A172 (cell line): ENCODE results near the gene MAP7D1. TPM values are rescaled to one million over a fixed set of nuclear protein-coding genes. Genes with fewer than 3 reads are reported as not detected.

Source experiments
- total RNA-seq: library from RNA; depleted of rRNA; stranded (reverse); fragments of >200 nt; shearing (Covaris generic); gene quantifications from 2 replicates; pipeline ENCODE4 v1.2.3, GENCODE V29; 2014; rRNA removed

MAP7D1 gene
- total RNA-seq, 1 experiment from 2014 or later = 91.2 TPM

Other genes with a start within 250 kb of the MAP7D1 start
- gene AGO3, start 225.1 kb upstream of the MAP7D1 start, total RNA-seq = 10.4 and 14.8 TPM in 2 replicates
- not detected in 2 replicates for gene TEKT2, start 72.1 kb upstream of the MAP7D1 start, total RNA-seq
- gene ADPRS, start 67.3 kb upstream of the MAP7D1 start, total RNA-seq = 33.7 and 45.8 TPM in 2 replicates
- 0.62 and 0.72 TPM in 2 replicates for gene COL8A2, start 30.9 kb upstream of the MAP7D1 start, total RNA-seq
- 86.7 and 110 TPM in 2 replicates for gene TRAPPC3, start 6.7 kb upstream of the MAP7D1 start, total RNA-seq
- gene THRAP3, start 68.3 kb downstream of the MAP7D1 start, total RNA-seq = 50.0 and 53.5 TPM in 2 replicates
- 0.98 TPM in 1 of 2 replicates, not detected in the other for gene SH3D21, start 150.2 kb downstream of the MAP7D1 start, total RNA-seq
- gene EVA1B, start 167.5 kb downstream of the MAP7D1 start, total RNA-seq = 9.6 and 17.8 TPM in 2 replicates
- 13.8 and 17.1 TPM in 2 replicates for gene STK40, start 229.8 kb downstream of the MAP7D1 start, total RNA-seq
- 6.4 and 7.0 TPM in 2 replicates for gene LSM10, start 241.7 kb downstream of the MAP7D1 start, total RNA-seq